Mesenchymal stem cell (in vitro differentiated cells and primary cell): ENCODE data around the gene CCL5.

Experiments
- DNase-seq: peaks from one replicate; pipeline ENCODE4 v3.0.0-alpha.2; 2013
- H2AFZ ChIP-seq: one replicate; pipeline ENCODE4 v1.6.1; 2013; ENCODE audit warnings: low read depth, mild to moderate bottlenecking, control low read depth, inconsistent platforms, low read length, moderate library complexity
- H2AK5ac ChIP-seq: 2 replicates; pipeline ENCODE4 v1.6.1; 2013; ENCODE audit warnings: low read length, moderate library complexity, mild to moderate bottlenecking, inconsistent platforms; ENCODE audit not compliant: severe bottlenecking
- H2BK120ac ChIP-seq: one replicate; pipeline ENCODE4 v1.6.1; 2013; ENCODE audit warnings: low read depth, mild to moderate bottlenecking, inconsistent platforms, low read length, moderate library complexity
- H2BK12ac ChIP-seq, 2 experiments: one replicate each; pipeline ENCODE4 v1.6.1; 2013; ENCODE audit warnings: inconsistent platforms in 2 of 2, low read length in 2 of 2, mild to moderate bottlenecking in 2 of 2, moderate library complexity in 2 of 2, control low read depth in 1 of 2
- H2BK15ac ChIP-seq: one replicate; pipeline ENCODE4 v1.6.1; 2013; ENCODE audit warnings: mild to moderate bottlenecking, low read depth, inconsistent platforms; ENCODE audit not compliant: poor library complexity, severe bottlenecking
- H2BK5ac ChIP-seq: 2 replicates; pipeline ENCODE4 v1.6.1; 2013; ENCODE audit warnings: low read depth, mild to moderate bottlenecking, low read length, control low read depth, inconsistent platforms; ENCODE audit not compliant: poor library complexity, severe bottlenecking
- H3K14ac ChIP-seq, 2 experiments: one replicate each; pipeline ENCODE4 v1.6.1; 2013; ENCODE audit warnings: inconsistent platforms in 2 of 2, low read length in 2 of 2, control low read depth in 1 of 2, mild to moderate bottlenecking in 1 of 2, moderate library complexity in 1 of 2
- H3K18ac ChIP-seq, 2 experiments: one replicate each; pipeline ENCODE4 v1.6.1; 2013; ENCODE audit warnings: inconsistent platforms in 2 of 2, low read length in 2 of 2, control low read depth in 1 of 2, low read depth in 1 of 2, mild to moderate bottlenecking in 1 of 2
- H3K23ac ChIP-seq, 2 experiments: one replicate each; pipeline ENCODE4 v1.6.1; 2013; ENCODE audit warnings: inconsistent platforms in 2 of 2, low read length in 2 of 2, mild to moderate bottlenecking in 2 of 2, moderate library complexity in 2 of 2, control low read depth in 1 of 2
- H3K27ac ChIP-seq: 2 replicates; pipeline ENCODE4 v1.5.1; 2013; ENCODE audit warnings: mild to moderate bottlenecking, moderate library complexity, low read length, control low read depth, inconsistent platforms; ENCODE audit not compliant: poor library complexity, severe bottlenecking
- H3K27me3 ChIP-seq, 2 experiments: 2 replicates each; pipeline versions ENCODE4 v1.6.1 to v1.7.0; 2013; ENCODE audit warnings: low read length in 2 of 2, mild to moderate bottlenecking in 2 of 2, moderate library complexity in 2 of 2, control low read depth in 1 of 2, inconsistent platforms in 1 of 2; ENCODE audit not compliant: control insufficient read depth in 1 of 2, insufficient read depth in 1 of 2
- H3K36me3 ChIP-seq, 2 experiments: 2 replicates each; pipeline versions ENCODE4 v1.6.1 to v1.7.0; 2013; ENCODE audit warnings: low read length in 2 of 2, control low read depth in 1 of 2, inconsistent platforms in 1 of 2, low read depth in 1 of 2, mild to moderate bottlenecking in 1 of 2; ENCODE audit not compliant: insufficient read depth in 2 of 2, control insufficient read depth in 1 of 2
- H3K4ac ChIP-seq, 2 experiments: one replicate each; pipeline ENCODE4 v1.6.1; 2013; ENCODE audit warnings: inconsistent platforms in 2 of 2, low read length in 2 of 2, mild to moderate bottlenecking in 2 of 2, moderate library complexity in 2 of 2, control low read depth in 1 of 2, low read depth in 1 of 2
- H3K4me1 ChIP-seq: 2 replicates; pipeline ENCODE4 v1.6.1; 2013; ENCODE audit warnings: low read depth, low read length, control low read depth; ENCODE audit not compliant: control insufficient read depth, insufficient read depth
- H3K4me2 ChIP-seq: 2 replicates; pipeline ENCODE4 v1.6.1; 2013; ENCODE audit warnings: low read length, mild to moderate bottlenecking, inconsistent platforms; ENCODE audit not compliant: poor library complexity, severe bottlenecking
- H3K4me3 ChIP-seq, 2 experiments: 2 replicates each; pipeline versions ENCODE4 v1.5.1 to v1.7.0; 2013; ENCODE audit warnings: low read length in 2 of 2, mild to moderate bottlenecking in 2 of 2, control low read depth in 1 of 2, low read depth in 1 of 2; ENCODE audit not compliant: insufficient read depth in 1 of 2
- H3K79me1 ChIP-seq: replicated peaks from 2 replicates; pipeline ENCODE4 v1.6.1; 2013; ENCODE audit warnings: mild to moderate bottlenecking, control low read depth, low read length, inconsistent platforms; ENCODE audit not compliant: poor library complexity, severe bottlenecking
- H3K9ac ChIP-seq: 2 replicates; pipeline ENCODE4 v1.7.0; 2013; ENCODE audit warnings: mild to moderate bottlenecking, low read length, moderate library complexity
- H3K9me3 ChIP-seq: 2 replicates; pipeline ENCODE4 v1.7.0; 2013; ENCODE audit warnings: mild to moderate bottlenecking, low read length; ENCODE audit not compliant: control insufficient read depth
- H4K8ac ChIP-seq: one replicate; pipeline ENCODE4 v1.6.1; 2013; ENCODE audit warnings: inconsistent platforms, mild to moderate bottlenecking, low read length, moderate library complexity
- H4K91ac ChIP-seq: one replicate; pipeline ENCODE4 v1.6.1; 2013; ENCODE audit warnings: mild to moderate bottlenecking, low read length, inconsistent platforms
- WGBS: methylation state at CpG from one replicate; pipeline ENCODE4 v1.1.7; 2013; ENCODE audit warnings: mixed read lengths; 5-methylcytosine and 5-hydroxymethylcytosine counted together

The CCL5 gene

DNA sequence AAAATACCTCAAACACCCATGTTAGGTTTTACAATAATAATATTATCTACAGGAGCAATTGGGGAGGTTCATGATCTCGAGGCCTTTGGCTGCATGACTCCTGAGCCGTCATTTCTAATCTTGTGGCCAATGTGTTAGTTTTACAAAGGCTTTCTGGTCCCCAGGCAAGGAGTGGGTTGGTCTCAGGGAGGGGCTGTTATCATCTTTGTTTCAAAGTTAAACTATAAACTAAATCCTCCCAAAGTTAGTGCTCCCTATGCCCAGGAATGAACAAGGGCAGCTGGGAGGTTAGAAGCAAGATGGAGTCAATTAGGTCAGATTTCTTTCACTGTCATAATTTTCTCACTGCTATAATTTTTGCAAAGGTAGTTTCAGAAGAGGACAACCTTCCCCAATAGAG, 9.1 kb upstream of the CCL5 start:
- Histone ChIP-seq H3K4me1 (peaks cover 2% of the 10 kb centered on the region), H3K4me3 (no peak overlapping the region), H2AK5ac (no peak overlapping the region), H3K4me2 (no peak overlapping the region), H3K23ac (no peak overlapping the region), H3K18ac (no peak overlapping the region), H3K14ac (no peak overlapping the region), H4K91ac (no peak overlapping the region), H2BK15ac (no peak overlapping the region), H3K79me1 (no peaks in the 10 kb centered on the region), H2BK5ac (no peak overlapping the region), H4K8ac (no peak overlapping the region), H3K27me3 (no peaks in the 10 kb centered on the region), H2BK12ac (no peak overlapping the region), H2BK120ac (no peak overlapping the region), H3K4ac (no peak overlapping the region), H3K9ac (no peak overlapping the region), H3K9me3 (no peaks in the 10 kb centered on the region), H3K27ac (no peak overlapping the region), H2AFZ (no peak overlapping the region), H3K36me3 (no peaks in the 10 kb centered on the region)
- DNase-seq = no peak
- 76% methylated on average over 2 of the region's 2 CpGs for WGBS

DNA sequence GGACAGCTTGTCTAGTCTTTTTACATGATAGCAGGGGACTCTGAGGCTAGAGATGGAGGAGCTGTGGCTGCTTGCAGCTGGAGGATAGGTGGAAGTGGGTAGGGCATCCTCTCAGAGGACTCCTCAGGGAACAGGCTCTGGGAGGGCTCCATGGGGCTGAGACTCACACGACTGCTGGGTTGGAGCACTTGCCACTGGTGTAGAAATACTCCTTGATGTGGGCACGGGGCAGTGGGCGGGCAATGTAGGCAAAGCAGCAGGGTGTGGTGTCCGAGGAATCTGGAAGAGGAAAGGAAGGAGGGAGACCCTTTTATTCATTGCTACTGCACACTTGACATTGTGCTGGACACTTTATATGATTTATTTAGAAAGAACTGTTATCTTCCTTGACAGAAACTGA, 1.8 kb downstream of the CCL5 start:
- H3K18ac ChIP-seq = no peak overlapping the region
- no peak overlapping the region for H3K4me2 ChIP-seq
- no peak overlapping the region for H4K8ac ChIP-seq
- H4K91ac ChIP-seq = no peak overlapping the region
- H2AFZ ChIP-seq = no peak overlapping the region
- H2AK5ac ChIP-seq = no peak overlapping the region
- no peak overlapping the region for H3K9ac ChIP-seq
- H3K4me1 ChIP-seq = no peaks in the 10 kb centered on the region
- H2BK120ac ChIP-seq = no peak overlapping the region
- no peak overlapping the region for H2BK15ac ChIP-seq
- 95% methylated on average over 4 of the region's 4 CpGs for whole genome bisulfite sequencing
- H3K36me3 ChIP-seq = no peaks in the 10 kb centered on the region
- H3K79me1 ChIP-seq = no peaks in the 10 kb centered on the region
- H3K4ac ChIP-seq = no peak overlapping the region
- H3K27ac ChIP-seq = no peak overlapping the region
- no peak overlapping the region for H3K23ac ChIP-seq
- H3K4me3 ChIP-seq = no peak overlapping the region
- no peak for DNase-seq
- no peak overlapping the region for H2BK12ac ChIP-seq
- no peaks in the 10 kb centered on the region for H3K9me3 ChIP-seq
- no peak overlapping the region for H3K14ac ChIP-seq
- no peak overlapping the region for H2BK5ac ChIP-seq
- H3K27me3 ChIP-seq = no peaks in the 10 kb centered on the region

DNA sequence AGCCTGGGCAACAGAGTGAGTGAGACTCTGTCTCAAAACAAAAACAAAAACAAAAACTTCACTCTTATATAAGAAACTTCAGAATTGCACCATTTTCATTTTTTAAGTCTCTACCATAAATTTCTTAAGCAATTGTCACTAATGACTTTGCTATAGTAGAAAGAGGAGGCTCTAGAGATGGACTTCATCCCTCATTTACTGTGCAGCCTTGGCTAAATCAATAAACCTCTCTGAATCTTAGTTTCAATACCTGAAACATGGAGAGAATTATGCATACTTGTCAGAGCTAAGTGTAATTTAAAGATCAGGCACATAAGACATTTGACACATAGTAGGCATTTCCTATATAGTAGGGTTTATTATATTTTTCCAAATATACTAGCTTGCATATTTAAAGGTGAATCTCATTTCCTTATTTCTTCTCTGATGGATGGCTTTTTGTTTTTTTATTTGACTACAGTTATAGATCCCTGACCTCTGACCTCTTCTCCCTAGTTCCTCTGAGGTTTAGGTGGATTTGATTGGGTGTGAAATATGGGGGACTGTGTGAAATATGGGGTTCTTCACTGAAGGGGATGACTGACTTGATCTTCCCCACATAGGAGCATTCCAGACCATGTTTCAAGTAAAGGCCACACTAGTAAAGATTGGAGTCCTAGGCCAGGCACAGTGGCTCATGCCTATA, 2.7 kb downstream of the CCL5 start:
- no peak overlapping the region for H2BK12ac ChIP-seq
- H3K4me1 ChIP-seq = no peaks in the 10 kb centered on the region
- no peak overlapping the region for H3K27ac ChIP-seq
- H2BK15ac ChIP-seq = no peak overlapping the region
- no peak overlapping the region for H3K14ac ChIP-seq
- H3K79me1 ChIP-seq = no peaks in the 10 kb centered on the region
- H3K36me3 ChIP-seq = no peaks in the 10 kb centered on the region
- H2AFZ ChIP-seq = no peak overlapping the region
- H4K91ac ChIP-seq = no peak overlapping the region
- H3K4me3 ChIP-seq = no peak overlapping the region
- no peak overlapping the region for H3K9ac ChIP-seq
- no peaks in the 10 kb centered on the region for H3K27me3 ChIP-seq
- no peaks in the 10 kb centered on the region for H3K9me3 ChIP-seq
- H2AK5ac ChIP-seq = no peak overlapping the region
- H3K23ac ChIP-seq = no peak overlapping the region
- DNase-seq = no peak
- no peak overlapping the region for H3K4me2 ChIP-seq
- H4K8ac ChIP-seq = no peak overlapping the region
- H2BK120ac ChIP-seq = no peak overlapping the region
- no peak overlapping the region for H2BK5ac ChIP-seq
- no peak overlapping the region for H3K4ac ChIP-seq
- no peak overlapping the region for H3K18ac ChIP-seq

DNA sequence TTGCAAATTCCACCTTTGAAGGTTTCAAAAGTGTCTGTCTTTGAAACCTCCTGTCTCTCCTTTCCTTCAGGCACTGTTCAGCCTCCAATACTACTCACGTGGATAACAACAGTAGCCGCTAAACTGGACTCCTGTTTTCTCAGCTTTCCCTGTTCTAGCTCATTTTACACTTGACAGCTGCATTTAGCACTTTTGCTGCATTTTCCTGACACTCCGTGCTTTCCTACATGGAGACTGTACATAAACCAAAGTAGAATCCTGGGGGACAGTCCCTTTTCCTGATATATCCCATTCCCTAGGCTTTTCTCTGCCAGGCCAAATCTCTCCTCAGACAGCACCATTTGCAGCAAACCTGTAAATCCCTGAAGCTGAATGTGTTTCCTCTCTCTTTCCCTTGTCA, 3.6 kb downstream of the CCL5 start:
- H2BK12ac ChIP-seq = no peak overlapping the region
- no peak overlapping the region for H2BK5ac ChIP-seq
- 73% methylated on average over 3 of the region's 3 CpGs for WGBS
- H3K18ac ChIP-seq = no peak overlapping the region
- H2BK120ac ChIP-seq = no peak overlapping the region
- no peak for DNase-seq
- no peak overlapping the region for H3K14ac ChIP-seq
- no peak overlapping the region for H3K23ac ChIP-seq
- no peaks in the 10 kb centered on the region for H3K79me1 ChIP-seq
- H2AFZ ChIP-seq = no peak overlapping the region
- no peak overlapping the region for H4K91ac ChIP-seq
- no peak overlapping the region for H3K4ac ChIP-seq
- no peaks in the 10 kb centered on the region for H3K9me3 ChIP-seq
- no peaks in the 10 kb centered on the region for H3K4me1 ChIP-seq
- H3K4me2 ChIP-seq = no peak overlapping the region
- no peak overlapping the region for H2BK15ac ChIP-seq
- no peak overlapping the region for H3K27ac ChIP-seq
- H3K9ac ChIP-seq = no peak overlapping the region
- no peaks in the 10 kb centered on the region for H3K27me3 ChIP-seq
- no peak overlapping the region for H2AK5ac ChIP-seq
- H3K4me3 ChIP-seq = no peak overlapping the region
- no peak overlapping the region for H4K8ac ChIP-seq
- H3K36me3 ChIP-seq = no peaks in the 10 kb centered on the region
